K562 (cell line): ENCODE results near the gene ARFGAP1.

Experiments used
- MYC ChIP-seq, 2 experiments: fragments of 250-450 bp in 1 of 2; sonication (Bioruptor Pico) in 1 of 2; IDR thresholded peaks; 2 replicates each; pipeline versions ENCODE4 v1.5.1 to v1.6.1; 2012 to 2021; ENCODE audit warnings: low read depth in 2 of 2, borderline replicate concordance in 1 of 2, improper control_type of control experiment in 1 of 2, low read length in 1 of 2, mild to moderate bottlenecking in 1 of 2, moderate library complexity in 1 of 2
- NBN ChIP-seq: fragments of 450-650 bp; IDR thresholded peaks from 2 replicates; pipeline ENCODE4 v1.6.1; 2016; ENCODE audit warnings: low read depth, mild to moderate bottlenecking
- POLR2G ChIP-seq: fragments of 200-400 bp; formaldehyde crosslinking; IDR thresholded peaks from 2 replicates; pipeline ENCODE4 v1.6.1; 2017; ENCODE audit warnings: low read depth, mild to moderate bottlenecking, antibody characterized with exemption, low read length, moderate library complexity
- ZNF24 ChIP-seq: fragments of 450-650 bp; IDR thresholded peaks from 2 replicates; pipeline ENCODE4 v1.6.1; 2016

DNA sequence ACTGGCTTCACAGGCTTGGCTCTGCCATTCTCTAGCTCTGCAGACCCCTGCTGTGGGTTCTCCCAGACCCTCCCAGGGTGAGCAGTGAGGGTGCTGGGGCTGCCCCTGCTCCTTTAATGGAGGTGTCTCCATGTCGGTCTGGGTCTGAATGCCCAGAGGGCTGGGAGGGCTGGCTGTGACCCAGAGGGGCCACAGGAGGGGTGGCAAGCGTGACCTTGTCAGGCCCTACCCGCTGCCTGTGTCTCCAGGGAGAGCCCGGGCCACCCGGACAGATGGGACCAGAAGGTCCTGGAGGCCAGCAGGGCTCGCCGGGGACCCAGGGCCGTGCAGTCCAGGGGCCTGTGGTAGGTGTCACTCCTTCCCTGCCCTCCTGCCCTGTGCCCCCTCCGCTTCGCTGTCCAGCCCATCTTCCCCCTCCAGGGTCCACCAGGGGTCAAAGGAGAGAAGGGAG is 52.4 kb downstream of the ARFGAP1 start:
- no peak for TF ChIP-seq ZNF24
- TF ChIP-seq MYC (IDR thresholded peaks at IDR 0.05; ENCODE audit: low read depth, low read length): no peak
- no peak for TF ChIP-seq MYC (CRISPR knock-in tag; IDR thresholded peaks at IDR 0.05; ENCODE audit: borderline replicate concordance, low read depth)
- no peak for TF ChIP-seq NBN
- no peak for TF ChIP-seq POLR2G
